SK-MEL-5 (cell line): ENCODE measurements around the gene PDYN. TPM values are rescaled to one million over a fixed set of nuclear protein-coding genes. Genes with fewer than 3 reads are reported as not detected.
A peak's percentile ranks its signal among the peaks of the same experiment; 100 is the strongest.

ENCODE experiments used
- DNase-seq: peaks from one replicate; pipeline ENCODE4 v3.0.0-alpha.2; 2016; ENCODE audit warnings: low read depth, low spot score
- in situ Hi-C: cut with HindIII; loops from 2 replicates; pipeline ENCODE4 v1.10.0; 2016; ENCODE audit warnings: low sequenced_read_pairs, high pct_unique_total_duplicates, low pct_unique_long_range_greater_than_20kb
- total RNA-seq: library from RNA; depleted of rRNA; stranded (reverse); fragments of >200 nt; shearing (Covaris generic); gene quantifications from 2 replicates; pipeline ENCODE4 v1.2.3, GENCODE V29; 2014

PDYN gene
- total RNA-seq, 1 experiment from 2014 or later: not detected

DNA sequence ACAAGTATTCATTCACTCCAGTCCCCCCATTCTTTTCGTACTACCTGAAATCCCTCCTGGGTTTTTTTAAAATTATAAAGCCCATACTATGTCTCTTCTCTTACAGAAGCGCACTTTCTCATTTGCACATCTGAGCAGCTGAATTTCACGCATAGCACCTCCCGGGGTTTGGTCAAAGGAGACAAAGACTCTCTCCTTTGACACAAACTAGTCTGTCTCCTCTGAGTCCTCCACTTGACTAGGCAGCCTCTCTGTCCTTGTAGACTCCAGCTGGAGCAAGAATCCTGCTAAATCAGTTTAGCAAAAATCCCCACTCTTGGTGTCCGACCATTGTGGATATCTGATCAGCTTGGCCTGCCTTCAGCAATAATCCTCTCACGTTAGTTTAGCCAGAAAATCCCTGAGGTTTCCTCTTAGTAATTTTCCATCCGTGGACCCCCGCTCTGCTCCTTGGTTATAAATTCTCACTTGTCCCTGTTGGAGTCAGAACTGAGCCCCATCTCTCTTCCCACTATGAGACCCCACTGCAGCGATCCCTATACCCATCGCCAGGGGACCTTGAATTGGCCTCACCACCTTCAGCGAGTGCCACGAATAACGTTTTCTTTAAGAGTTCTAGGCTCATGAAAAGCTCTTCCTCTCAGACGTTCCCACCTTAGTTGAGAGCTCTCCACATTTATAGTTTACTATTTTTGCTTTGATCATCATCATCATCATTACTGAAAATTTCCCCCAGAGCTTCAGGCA is 29.0 kb downstream of the PDYN start:
- DNase-seq: peak; percentile 48
- in situ Hi-C loops: no loop called here

DNA sequence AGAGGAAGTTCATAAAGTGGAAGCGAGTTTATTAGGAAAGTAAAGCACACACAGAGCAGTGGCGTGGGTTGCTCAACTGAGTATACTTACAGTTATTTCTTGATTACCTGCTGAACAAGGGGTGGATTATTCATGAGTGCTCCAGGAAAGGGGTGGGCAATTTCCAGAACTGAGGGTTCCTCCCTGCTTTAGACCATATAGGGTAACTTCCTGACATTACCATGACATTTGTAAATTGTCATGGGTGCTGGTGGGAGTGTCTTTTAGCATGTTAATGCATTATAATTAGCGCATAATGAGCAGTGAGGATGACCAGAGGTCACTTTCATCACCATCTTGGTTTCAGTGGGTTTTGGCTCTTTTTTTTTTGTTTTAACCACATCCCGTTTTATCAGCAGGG is 29.8 kb downstream of the PDYN start:
- in situ Hi-C loops: no loop called here
- peak; percentile 98 for DNase-seq

DNA sequence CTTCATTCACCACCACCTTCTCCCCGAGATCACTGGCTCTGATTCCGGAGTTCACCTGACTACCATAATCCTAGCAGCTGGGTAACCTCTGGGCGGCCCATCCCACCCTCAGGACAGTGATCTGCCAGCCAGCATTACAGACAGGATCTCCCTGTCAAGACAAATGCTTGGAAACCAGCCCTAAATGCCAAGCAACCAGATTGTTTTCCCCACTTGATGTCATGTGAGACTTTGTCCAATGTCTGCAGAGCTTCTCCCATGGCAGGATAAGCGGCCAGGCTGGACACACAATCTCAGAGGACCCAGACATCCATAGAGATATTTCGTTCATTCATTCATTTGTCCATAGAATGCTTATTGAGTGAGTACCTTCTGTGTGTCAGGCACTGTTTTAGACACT is 32.5 kb downstream of the PDYN start:
- no peak for DNase-seq
- in situ Hi-C loops: no loop called here

DNA sequence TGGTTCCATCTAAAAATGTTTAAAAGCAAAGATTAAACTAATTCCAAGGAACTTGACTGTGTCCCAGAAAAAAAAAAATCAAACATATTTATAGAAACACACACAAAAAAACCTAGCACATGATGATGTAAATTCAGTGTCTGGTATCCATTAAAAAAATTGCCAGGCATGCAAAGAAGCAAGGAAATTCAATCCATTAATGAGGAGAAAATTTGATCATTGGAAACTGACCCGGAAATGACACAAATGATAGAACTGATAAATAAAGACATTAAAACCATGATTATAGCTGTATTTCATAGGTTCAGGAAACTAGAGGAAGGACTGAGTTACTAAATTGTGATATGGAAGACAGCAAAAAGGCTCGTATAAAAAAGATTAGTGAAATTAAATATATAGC is 34.7 kb downstream of the PDYN start:
- in situ Hi-C loops: no loop called here
- DNase-seq: no peak

DNA sequence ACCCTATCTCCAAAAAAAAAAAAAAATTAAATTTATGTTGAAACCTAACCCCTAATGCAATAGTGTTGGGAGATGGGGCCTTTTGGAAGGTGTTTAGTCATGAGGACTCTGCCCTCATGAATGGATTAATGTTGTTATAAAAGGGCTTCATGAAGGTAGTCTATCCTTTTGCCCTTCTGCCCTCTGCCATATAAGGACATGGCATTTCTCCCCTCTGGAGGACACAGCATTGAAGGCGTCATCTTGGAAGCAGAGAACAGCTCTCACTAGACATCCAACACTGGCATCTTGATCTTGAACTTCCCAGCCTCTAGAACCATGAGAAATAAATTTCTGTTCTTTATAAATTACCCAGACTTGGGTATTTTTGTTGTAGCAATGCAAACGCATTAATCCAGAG is 35.4 kb downstream of the PDYN start:
- DNase-seq: no peak
- in situ Hi-C loops: no loop called here

DNA sequence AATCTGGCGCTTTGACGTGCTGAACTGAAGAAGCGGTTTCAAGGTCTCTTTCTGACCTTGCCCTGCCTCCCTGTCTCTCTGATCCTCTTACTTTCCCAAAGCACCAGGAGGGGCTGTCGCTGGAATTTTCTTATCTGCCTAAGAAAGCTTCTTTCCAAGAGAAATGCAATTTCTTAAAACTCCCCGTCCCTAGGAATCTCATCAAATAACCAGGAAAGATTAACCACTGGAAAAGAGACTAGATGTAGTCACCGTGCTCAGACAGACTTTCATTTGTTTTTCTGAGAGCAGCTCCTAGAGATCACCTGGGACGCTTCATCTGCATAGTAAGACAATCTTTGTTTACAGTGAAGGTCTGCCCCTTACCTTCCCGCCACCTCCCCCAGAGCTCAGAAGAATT is 38.6 kb downstream of the PDYN start:
- DNase-seq: no peak
- in situ Hi-C loops: no loop called here

DNA sequence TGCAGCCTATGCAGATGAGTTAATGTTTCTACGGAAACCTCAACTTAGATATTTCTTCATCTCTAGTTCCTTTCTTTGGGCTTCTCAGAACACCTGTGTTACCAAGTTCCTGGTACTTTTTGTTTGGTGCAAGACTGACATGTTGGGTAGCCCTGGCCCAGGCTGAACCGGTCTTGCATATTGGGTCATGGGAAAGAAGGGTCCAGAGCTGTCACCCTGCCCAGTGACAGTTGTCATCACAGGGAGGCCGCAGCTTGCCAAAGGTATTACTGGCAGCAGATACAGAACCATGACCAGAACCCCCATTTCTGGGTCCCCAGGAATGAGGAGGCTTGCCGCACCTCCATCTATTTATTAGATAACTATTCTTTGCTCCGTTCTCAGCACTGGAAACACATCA is 40.2 kb downstream of the PDYN start:
- in situ Hi-C loops: no loop called here
- DNase-seq: no peak

DNA sequence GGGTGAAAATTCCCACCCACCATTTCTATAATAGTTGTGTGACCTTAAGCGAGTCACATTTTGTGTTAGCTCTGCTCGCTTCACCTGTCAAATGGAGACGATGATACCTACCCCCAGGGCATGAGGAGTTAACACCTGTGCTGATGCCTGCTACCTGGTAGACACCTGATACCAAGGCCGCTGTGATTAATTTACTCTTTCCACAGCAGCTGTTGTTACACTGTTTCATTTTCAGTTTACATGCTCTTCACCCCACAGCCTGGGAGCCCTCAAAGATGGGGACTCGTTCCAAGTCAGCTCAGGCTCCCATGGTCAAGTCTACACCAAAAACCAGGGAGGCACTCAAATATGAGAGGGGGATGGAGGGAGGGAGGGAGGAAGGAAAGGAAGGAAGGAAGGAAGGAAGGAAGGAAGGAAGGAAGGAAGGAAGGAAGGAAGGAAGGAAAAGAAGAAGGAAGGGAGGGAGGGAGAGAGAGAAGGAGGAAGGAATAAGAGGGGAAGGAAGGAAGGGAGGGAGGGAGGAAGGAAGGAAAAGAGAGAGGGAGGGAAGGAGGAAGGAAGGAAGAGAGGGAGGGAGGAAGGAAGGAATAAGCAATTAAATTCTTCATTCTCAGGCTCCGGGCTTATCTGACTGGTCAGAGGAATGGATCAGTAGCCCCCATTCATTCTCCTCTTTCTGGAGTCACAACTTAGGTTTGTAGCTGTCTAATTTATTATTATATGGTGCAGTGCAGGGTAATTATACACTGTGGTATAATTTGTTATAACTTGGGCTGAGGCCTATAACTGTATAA is 40.9 kb downstream of the PDYN start:
- in situ Hi-C loops: no loop called here
- DNase-seq: no peak

DNA sequence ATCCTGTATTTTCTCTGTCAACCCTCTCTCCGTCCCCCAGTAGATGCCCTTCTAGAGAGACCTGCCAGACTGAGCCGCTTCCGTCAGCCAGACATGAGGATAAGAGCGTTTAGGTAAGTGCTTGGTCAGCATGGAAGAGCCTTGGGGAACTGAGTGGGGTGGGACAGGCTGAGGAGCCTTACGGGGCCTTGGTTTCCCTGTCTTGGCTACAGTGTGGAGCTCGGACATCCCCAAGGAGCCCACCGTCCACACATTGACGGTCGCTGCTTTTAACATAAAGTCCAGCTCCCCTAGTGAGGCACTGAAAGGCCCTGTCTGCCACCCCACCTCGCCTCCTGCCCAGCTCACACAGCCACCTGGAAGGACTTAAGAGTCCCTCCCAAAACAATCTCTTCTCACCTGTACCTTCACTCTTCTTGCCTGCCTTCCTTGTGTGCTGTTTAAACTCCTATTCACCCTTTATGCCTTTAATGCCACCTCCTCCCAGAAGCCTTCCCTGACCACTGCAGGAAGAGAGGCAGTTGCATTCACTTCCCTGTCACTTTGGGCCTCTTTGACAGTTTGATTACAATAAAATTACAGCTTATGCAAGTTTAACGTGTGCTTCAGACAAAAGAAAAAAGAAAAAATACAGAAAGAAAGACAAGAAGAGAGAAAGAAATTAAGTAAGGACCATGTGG is 42.3 kb downstream of the PDYN start:
- in situ Hi-C loops: no loop called here
- DNase-seq: no peak

DNA sequence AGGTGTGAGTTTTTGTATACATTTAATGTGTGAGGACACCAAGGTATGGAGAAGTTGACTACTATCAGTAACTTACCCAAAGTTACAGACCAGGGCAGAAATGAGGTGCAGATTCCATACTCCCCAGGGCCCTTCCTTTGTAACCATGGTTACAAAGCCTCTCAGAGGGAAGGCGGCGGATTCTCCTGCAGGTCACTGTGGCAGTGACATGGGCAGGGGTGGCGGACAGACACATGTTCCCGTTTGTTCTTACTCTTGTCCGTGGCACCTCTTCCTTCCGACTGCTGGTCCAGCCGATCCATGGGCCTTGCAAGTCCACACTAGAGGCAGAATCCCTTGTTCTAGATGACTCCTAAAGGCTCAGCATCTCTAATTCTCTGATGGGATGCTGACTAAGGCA is 43.0 kb downstream of the PDYN start:
- in situ Hi-C loops: no loop called here
- DNase-seq: no peak

DNA sequence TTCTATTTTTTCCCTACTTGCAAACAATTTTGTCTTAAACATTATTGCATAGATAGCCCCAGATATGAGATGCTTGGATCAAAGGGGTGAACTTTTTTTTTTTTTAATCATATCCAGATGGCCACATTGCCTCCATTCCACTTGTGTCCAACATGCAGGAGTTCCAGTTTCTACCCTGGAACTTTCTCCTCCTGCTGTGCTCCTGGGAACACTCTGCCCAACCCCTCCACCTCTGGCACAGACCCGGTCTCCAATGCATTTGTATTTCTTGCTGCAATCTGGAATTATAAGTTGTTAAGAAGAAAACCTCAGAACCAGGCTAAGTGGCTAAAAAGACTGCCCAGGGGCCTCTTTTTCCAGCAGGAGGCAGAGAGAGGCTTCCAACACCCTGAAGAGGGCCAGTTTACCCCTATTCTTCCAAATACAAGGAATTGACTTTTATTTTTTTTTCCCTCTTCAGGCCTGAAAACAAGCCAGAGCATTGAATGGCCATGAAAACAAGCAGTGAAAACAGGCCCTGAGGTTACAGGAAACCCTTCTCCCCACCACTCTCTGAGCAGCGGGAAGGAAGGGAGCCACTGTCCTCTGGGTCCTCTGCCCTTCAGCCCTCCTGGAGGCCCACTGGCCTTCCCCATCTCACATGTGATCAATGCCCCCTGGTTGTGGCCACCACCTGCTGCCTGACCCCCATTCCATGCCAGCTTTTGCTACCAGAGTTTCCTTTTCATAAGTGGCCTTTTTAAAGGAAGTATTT is 44.3 kb downstream of the PDYN start:
- in situ Hi-C loops: no loop called here
- DNase-seq: peak; percentile 43

DNA sequence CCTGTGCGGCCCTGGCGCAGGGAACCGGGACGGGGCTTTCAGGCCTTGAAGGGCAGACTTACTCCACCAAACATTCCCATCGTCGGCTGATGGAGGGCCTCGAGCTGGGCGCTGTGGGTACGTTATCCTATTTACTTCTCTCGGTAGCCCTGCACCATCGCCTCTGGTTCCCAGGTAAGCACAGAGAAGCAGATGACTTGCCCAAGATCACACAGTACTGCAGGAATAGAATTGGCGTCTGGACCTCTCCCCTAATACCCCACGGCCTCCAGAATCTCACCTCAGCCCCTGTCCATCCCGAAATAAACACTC is 46.4 kb downstream of the PDYN start:
- in situ Hi-C loops: no loop called here

DNA sequence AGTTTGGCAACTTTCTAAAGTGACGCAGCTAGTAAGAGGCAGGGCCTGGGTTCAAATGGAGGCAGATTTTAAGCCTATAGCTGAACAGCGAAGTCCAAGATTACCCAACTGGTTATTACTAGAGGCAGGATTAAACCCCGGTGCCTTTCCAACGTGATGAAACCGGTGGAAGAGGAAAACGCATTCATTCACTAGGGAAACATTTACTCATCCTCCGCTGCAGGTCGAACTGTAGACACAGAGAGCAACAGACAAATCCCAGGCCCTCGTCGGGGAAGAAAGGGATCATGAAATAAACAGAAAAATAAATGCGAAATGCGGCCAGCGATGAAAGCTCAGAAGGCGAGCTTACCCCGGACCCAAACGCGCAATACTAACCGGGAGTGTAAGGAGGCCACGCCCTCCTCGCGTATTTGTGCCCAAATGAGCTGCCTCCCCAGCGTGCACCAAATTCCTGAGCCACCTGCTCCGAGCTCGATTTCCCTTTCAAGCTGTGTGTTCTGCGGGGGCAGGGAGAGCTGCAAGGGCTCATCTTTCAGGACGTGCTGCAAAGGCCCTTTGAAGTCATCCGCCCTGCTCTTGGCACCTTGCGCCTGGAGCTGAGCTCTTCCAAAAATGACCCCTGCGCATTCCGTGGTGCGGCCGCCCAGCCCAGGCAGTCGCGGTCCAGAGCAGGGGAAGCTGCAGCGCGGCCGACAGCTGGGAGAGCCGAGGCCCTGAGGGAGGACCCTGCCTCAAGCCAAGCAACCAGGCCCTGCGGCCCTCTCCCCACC is 46.9 kb downstream of the PDYN start:
- DNase-seq: no peak
- in situ Hi-C loops: no loop called here

More for the DNA sequence above, 46.4 kb downstream of the PDYN start:
- DNase-seq: no peak

DNA sequence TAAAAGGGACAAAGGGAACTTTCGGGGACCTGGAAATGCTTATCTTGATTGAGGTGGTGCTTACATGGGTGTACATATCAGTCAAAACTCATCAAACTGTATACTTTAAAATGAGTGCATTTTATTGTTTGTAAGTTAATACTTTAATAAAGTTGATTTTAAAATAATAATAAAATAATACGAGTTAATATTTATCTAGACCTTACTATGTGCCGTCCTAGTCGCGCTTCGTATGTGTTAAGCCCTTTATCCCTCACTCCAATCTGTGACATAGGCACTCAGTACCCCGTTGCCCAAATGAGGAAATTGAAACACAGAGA is 47.5 kb downstream of the PDYN start:
- DNase-seq: no peak
- in situ Hi-C loops: no loop called here

DNA sequence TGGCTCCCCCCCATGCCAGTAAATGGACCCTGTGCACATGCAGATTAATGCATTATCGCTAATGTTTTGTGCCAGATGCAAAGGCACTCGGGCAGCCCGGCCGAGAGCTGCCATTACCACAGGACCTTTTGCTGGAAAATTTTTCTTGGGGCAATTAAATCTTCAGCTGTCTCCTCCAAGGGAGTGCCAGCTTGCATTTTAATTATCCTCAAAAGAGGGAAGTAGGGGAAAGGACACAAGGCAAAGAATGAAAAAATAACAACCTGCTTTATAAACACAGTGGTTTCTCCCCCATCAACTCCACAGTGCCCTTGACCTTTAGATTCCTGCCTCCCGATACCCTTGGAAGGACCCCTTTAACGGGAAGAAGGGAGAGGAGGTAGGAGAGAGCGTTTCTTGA is 48.2 kb downstream of the PDYN start:
- DNase-seq: no peak
- in situ Hi-C loops: no loop called here

DNA sequence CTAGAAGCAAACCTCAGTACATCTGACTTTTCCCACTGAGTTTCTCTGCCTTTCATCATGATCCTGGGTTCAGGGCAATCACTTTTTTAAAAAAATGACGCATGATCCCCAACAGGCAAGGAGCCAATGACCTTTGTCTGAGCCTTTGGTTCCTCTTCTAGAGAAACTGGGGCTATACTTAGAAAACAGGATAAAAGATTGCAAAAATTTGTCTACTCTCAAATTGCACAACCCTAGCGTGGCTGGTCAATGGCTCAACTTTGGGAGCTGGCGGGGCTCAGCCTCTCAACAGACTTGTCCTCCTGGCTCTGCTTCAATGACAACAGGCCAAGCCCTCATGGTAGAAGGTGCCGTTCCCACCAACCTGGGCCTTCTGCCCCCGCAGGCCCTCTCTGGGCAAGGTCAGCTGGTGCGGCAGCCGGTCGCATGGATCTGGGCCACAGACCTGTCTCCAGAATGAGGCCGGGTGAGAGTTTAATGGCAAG is 48.7 kb downstream of the PDYN start:
- DNase-seq: no peak
- in situ Hi-C loops: no loop called here

DNA sequence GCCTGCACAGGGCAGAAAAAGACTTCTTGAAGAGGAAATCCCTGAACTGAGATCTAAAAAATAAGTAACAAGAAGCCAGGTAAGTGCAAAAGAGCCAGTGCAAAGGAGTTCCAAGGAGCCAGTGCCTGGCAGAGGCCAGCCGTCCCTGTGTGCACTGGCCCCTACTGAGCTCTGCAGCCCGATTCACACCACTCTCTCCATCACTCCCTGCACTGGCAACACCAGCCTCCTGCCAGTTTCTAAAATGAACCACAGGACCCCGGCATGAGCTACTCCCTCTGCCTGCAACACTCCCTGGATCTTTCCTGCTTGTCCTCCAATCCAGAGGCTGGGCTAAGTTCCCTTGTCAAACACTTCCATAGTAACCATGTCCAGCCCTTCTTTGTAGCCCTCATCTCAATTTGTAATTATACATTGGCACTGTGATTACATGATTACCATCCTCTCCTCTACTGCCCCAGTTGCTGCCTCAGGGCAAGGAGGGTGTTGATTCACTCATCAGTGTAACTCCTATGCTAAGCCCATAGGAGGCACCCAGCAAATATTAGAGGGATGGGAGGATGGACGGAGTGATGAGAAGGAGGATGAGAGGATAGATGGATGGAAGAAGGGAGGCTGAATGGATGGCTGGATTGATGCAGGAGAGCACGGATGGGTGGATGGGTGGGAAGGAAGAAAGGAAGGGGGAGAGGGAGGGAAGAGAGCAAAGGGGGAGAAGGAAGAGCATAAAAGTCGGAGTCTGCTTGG is 49.3 kb downstream of the PDYN start:
- in situ Hi-C loops: no loop called here
- no peak for DNase-seq
